LNCaP clone FGC (cell line): ENCODE data around the gene PDGFD.

ENCODE experiments used
- DNase-seq: peaks from one replicate; pipeline ENCODE4 v3.0.0-alpha.2; 2011; ENCODE audit warnings: low read depth
- H3K4me3 ChIP-seq: 2 replicates; pipeline ENCODE4 v1.5.1; 2011; ENCODE audit warnings: mild to moderate bottlenecking, low read depth, low read length, control low read depth
- TF ChIP-seq, protein P1 (sequence below): IDR thresholded peaks from 2 replicates; pipeline ENCODE4 v1.5.1; 2012; ENCODE audit warnings: mild to moderate bottlenecking; ENCODE audit not compliant: control insufficient read depth, insufficient read depth; ENCODE audit errors: extremely low read depth

PDGFD gene

DNA sequence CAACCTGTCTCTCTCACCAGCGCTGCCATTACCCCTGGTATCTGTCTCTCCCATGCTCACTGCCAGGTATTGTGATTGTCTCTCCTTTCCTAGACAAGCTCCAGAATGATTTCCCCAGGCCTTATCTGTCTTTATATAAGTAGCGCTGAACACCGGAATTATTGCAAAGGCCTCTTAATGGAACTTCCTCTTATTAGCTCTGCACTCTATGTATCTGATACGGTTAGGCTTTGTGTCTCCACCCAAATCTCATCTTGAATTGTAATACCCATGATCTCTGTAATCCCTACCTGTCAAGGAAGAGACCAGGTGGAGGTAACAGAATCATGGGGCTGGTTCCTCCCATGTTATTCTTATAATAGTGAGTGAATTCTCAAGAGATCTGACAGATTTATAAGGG lies 88.2 kb downstream of the PDGFD start:
- DNase-seq: no peak
- TF ChIP-seq, protein P1, sequence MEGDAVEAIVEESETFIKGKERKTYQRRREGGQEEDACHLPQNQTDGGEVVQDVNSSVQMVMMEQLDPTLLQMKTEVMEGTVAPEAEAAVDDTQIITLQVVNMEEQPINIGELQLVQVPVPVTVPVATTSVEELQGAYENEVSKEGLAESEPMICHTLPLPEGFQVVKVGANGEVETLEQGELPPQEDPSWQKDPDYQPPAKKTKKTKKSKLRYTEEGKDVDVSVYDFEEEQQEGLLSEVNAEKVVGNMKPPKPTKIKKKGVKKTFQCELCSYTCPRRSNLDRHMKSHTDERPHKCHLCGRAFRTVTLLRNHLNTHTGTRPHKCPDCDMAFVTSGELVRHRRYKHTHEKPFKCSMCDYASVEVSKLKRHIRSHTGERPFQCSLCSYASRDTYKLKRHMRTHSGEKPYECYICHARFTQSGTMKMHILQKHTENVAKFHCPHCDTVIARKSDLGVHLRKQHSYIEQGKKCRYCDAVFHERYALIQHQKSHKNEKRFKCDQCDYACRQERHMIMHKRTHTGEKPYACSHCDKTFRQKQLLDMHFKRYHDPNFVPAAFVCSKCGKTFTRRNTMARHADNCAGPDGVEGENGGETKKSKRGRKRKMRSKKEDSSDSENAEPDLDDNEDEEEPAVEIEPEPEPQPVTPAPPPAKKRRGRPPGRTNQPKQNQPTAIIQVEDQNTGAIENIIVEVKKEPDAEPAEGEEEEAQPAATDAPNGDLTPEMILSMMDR: no peak
- no peak overlapping the region for H3K4me3 ChIP-seq

GRCh38 chr11:104075091-104075490 lies 88.9 kb downstream of the PDGFD start:
- DNase-seq: no peak
- H3K4me3 ChIP-seq: no peak overlapping the region
- TF ChIP-seq, protein P1: no peak

GRCh38 chr11:104073950-104074705 lies 89.8 kb downstream of the PDGFD start:
- H3K4me3 ChIP-seq: no peak overlapping the region
- TF ChIP-seq, protein P1: no peak
- DNase-seq: no peak

GRCh38 chr11:104067534-104067933 lies 96.4 kb downstream of the PDGFD start:
- TF ChIP-seq, protein P1: no peak
- DNase-seq: no peak
- H3K4me3 ChIP-seq: no peak overlapping the region

DNA sequence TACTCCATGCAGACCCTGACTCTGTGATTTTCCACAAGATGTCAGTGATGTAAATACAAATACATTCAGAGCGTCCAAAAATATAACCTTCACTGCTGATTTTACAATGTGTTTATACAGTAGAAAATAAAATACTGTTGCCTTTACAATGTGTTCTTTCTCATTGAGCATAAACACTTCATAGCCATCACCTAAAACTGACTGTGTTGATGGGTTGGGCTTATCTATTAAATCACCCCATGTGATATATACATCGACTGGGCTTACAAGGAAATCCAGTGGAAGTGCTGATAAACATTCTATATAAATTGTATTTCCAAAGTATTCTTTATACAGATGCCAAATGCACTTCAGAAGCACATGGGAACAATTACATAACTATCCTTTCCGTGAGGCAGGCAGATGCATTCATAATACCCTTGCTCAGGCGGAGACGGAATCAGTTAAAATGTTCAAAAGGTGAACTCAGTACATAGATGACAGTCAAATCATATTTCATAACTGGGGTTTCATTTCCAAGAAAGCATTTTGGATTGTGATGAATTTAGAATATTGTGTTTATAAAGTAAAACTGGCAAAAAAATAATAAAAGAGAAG lies 99.8 kb downstream of the PDGFD start:
- TF ChIP-seq, protein P1: no peak
- H3K4me3 ChIP-seq: no peak overlapping the region
- DNase-seq: no peak

GRCh38 chr11:104061853-104062521 lies 102.0 kb downstream of the PDGFD start:
- TF ChIP-seq, protein P1: no peak
- no peak overlapping the region for H3K4me3 ChIP-seq
- DNase-seq: no peak
